Measurements from ENCODE around the gene THAP3. TPM values are rescaled to one million over a fixed set of nuclear protein-coding genes. Genes with fewer than 3 reads are reported as not detected.

Gene THAP3
- polyA plus RNA-seq, 1 donor from 2014 or later, result 51.5 TPM

DNA sequence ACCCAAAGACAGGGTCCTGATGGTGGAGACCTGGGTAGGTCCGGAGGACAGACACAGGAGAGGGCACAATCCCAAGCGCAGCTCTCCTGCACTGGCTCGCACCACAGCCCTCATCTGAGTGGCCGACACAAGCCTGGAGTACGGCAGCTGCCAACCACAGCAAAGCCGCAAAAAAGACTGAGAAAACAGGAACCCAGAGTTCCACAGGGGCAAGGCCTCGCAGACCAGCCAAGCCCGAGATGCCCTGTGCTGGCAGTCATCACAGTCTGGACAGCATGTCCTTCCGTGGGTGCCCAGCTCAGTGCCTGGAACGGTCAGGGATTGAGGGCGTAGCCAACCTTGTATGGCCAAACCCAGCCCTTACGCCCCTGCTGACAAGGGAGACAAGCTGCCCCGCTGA, 33.4 kb upstream of the THAP3 start:
- no peaks in the 10 kb centered on the region for H3F3A ChIP-seq (ENCODE audit: insufficient read depth, low read length, poor library complexity, severe bottlenecking)
- no peaks in the 10 kb centered on the region for H3K79me2 ChIP-seq (replicated peaks; ENCODE audit: insufficient read depth, low read length)
- H2AFZ ChIP-seq (ENCODE audit: low read depth, low read length), result no peak overlapping the region
- no peak overlapping the region for H3K4me3 ChIP-seq (ENCODE audit: low read length)
- H4K20me1 ChIP-seq (ENCODE audit: insufficient read depth), result no peaks in the 10 kb centered on the region
- no peak overlapping the region for H3K4me2 ChIP-seq (ENCODE audit: low read length)
- H3K36me3 ChIP-seq (ENCODE audit: insufficient read depth, low read length), result no peaks in the 10 kb centered on the region
- no peaks in the 10 kb centered on the region for H3K9me3 ChIP-seq (ENCODE audit: low read length)
- H3K27ac ChIP-seq (ENCODE audit: low read length), result no peak overlapping the region
- no peak overlapping the region for H3K9ac ChIP-seq (ENCODE audit: low read length)
- TF ChIP-seq MXI1 (conservative IDR thresholded peaks at IDR 0.05; ENCODE audit: poor library complexity, severe bottlenecking), result no peak
- no peak for TF ChIP-seq TAF1 (IDR thresholded peaks at IDR 0.05; ENCODE audit: low read depth)
- no peak for TF ChIP-seq RAD21 (conservative IDR thresholded peaks at IDR 0.05)
- no peak for TF ChIP-seq POLR2AphosphoS5 (IDR thresholded peaks at IDR 0.05)
- TF ChIP-seq, protein P1, sequence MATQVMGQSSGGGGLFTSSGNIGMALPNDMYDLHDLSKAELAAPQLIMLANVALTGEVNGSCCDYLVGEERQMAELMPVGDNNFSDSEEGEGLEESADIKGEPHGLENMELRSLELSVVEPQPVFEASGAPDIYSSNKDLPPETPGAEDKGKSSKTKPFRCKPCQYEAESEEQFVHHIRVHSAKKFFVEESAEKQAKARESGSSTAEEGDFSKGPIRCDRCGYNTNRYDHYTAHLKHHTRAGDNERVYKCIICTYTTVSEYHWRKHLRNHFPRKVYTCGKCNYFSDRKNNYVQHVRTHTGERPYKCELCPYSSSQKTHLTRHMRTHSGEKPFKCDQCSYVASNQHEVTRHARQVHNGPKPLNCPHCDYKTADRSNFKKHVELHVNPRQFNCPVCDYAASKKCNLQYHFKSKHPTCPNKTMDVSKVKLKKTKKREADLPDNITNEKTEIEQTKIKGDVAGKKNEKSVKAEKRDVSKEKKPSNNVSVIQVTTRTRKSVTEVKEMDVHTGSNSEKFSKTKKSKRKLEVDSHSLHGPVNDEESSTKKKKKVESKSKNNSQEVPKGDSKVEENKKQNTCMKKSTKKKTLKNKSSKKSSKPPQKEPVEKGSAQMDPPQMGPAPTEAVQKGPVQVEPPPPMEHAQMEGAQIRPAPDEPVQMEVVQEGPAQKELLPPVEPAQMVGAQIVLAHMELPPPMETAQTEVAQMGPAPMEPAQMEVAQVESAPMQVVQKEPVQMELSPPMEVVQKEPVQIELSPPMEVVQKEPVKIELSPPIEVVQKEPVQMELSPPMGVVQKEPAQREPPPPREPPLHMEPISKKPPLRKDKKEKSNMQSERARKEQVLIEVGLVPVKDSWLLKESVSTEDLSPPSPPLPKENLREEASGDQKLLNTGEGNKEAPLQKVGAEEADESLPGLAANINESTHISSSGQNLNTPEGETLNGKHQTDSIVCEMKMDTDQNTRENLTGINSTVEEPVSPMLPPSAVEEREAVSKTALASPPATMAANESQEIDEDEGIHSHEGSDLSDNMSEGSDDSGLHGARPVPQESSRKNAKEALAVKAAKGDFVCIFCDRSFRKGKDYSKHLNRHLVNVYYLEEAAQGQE (IDR thresholded peaks at IDR 0.05; ENCODE audit: borderline replicate concordance), result no peak
- no peak for TF ChIP-seq EP300 (conservative IDR thresholded peaks at IDR 0.05; ENCODE audit: poor library complexity, severe bottlenecking)
- no peak for TF ChIP-seq SMC3 (conservative IDR thresholded peaks at IDR 0.05; ENCODE audit: poor library complexity)
- no peak for TF ChIP-seq EZH2 (IDR thresholded peaks at IDR 0.05; ENCODE audit: borderline replicate concordance, insufficient read depth, low read length, poor library complexity, severe bottlenecking)
- no peaks in the 10 kb centered on the region for H3K9me2 ChIP-seq (ENCODE audit: insufficient read depth, low read length)
- H3K27me3 ChIP-seq (ENCODE audit: insufficient read depth, low read depth, low read length), result no peaks in the 10 kb centered on the region

DNA sequence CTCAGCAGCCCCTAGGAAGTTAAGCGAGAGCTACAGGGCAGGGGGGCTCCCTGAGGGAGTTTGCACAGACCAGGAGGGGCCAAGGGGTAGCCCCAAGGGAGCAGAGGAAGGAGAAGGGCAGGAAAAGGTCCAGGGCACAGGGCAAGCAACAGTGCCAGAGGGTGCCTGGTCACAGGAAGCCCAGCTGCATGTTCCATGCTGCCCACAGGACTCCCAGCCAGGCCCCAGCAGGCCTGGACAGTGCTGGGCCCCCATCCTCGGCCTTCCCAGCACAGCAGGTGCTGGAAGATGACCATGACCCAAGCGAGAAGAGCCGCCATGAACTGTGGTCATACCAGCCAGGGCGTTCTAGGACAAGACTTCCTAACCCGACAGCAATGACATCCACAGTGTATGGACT, 33.0 kb upstream of the THAP3 start:
- Histone ChIP-seq H3K79me2 (replicated peaks; ENCODE audit: insufficient read depth, low read length) (no peaks in the 10 kb centered on the region), H3K9ac (ENCODE audit: low read length) (no peak overlapping the region), H3K27me3 (ENCODE audit: insufficient read depth, low read depth, low read length) (no peaks in the 10 kb centered on the region), H3K27ac (ENCODE audit: low read length) (no peak overlapping the region), H4K20me1 (ENCODE audit: insufficient read depth) (no peaks in the 10 kb centered on the region), H2AFZ (ENCODE audit: low read depth, low read length) (no peak overlapping the region), H3F3A (ENCODE audit: insufficient read depth, low read length, poor library complexity, severe bottlenecking) (no peaks in the 10 kb centered on the region), H3K9me3 (ENCODE audit: low read length) (no peaks in the 10 kb centered on the region), H3K36me3 (ENCODE audit: insufficient read depth, low read length) (no peaks in the 10 kb centered on the region), H3K4me2 (ENCODE audit: low read length) (no peak overlapping the region), H3K4me3 (ENCODE audit: low read length) (no peak overlapping the region), H3K9me2 (ENCODE audit: insufficient read depth, low read length) (no peaks in the 10 kb centered on the region)
- TF ChIP-seq, protein P2, sequence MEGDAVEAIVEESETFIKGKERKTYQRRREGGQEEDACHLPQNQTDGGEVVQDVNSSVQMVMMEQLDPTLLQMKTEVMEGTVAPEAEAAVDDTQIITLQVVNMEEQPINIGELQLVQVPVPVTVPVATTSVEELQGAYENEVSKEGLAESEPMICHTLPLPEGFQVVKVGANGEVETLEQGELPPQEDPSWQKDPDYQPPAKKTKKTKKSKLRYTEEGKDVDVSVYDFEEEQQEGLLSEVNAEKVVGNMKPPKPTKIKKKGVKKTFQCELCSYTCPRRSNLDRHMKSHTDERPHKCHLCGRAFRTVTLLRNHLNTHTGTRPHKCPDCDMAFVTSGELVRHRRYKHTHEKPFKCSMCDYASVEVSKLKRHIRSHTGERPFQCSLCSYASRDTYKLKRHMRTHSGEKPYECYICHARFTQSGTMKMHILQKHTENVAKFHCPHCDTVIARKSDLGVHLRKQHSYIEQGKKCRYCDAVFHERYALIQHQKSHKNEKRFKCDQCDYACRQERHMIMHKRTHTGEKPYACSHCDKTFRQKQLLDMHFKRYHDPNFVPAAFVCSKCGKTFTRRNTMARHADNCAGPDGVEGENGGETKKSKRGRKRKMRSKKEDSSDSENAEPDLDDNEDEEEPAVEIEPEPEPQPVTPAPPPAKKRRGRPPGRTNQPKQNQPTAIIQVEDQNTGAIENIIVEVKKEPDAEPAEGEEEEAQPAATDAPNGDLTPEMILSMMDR (IDR thresholded peaks at IDR 0.05; ENCODE audit: poor library complexity, severe bottlenecking), result no peak
- TF ChIP-seq MXI1 (conservative IDR thresholded peaks at IDR 0.05; ENCODE audit: poor library complexity, severe bottlenecking), result no peak
- no peak for TF ChIP-seq RAD21 (conservative IDR thresholded peaks at IDR 0.05)
- TF ChIP-seq, protein P1 (IDR thresholded peaks at IDR 0.05; ENCODE audit: borderline replicate concordance), result no peak
- no peak for TF ChIP-seq EP300 (conservative IDR thresholded peaks at IDR 0.05; ENCODE audit: poor library complexity, severe bottlenecking)
- TF ChIP-seq SMC3 (conservative IDR thresholded peaks at IDR 0.05; ENCODE audit: poor library complexity), result no peak
- TF ChIP-seq POLR2AphosphoS5 (IDR thresholded peaks at IDR 0.05), result no peak
- TF ChIP-seq EZH2 (IDR thresholded peaks at IDR 0.05; ENCODE audit: borderline replicate concordance, insufficient read depth, low read length, poor library complexity, severe bottlenecking), result no peak
- TF ChIP-seq TAF1 (IDR thresholded peaks at IDR 0.05; ENCODE audit: low read depth), result no peak
